GM19025 (cell line): Measurements from ENCODE around the gene SEMA4G.

Experiments used
- ATAC-seq: cut with Tn5 transposase; IDR thresholded peaks from one replicate; pipeline ENCODE4 v1.9.1; 2021; ENCODE audit warnings: mild to moderate bottlenecking, low read depth, moderate library complexity; ENCODE audit not compliant: unreplicated experiment

SEMA4G gene

GRCh38 chr10:100986952-100987684 lies 17.8 kb downstream of the SEMA4G start, which contains the start of the genes MRPL43 and TWNK:
TSS of gene MRPL43 (minus strand) at chr10:100987497. CDS start at chr10:100987443, 54 bp downstream.
TSS of gene TWNK (plus strand) at chr10:100987543. CDS start at chr10:100988211, 668 bp downstream.
- peak; percentile 84 for ATAC-seq

GRCh38 chr10:100987685-100988049 lies 18.4 kb downstream of the SEMA4G start:
- ATAC-seq: no peak

GRCh38 chr10:100988166-100988565 lies 18.9 kb downstream of the SEMA4G start:
- no peak for ATAC-seq

- ATAC-seq: no peak
Measured at GRCh38 chr10:100989088-100989487, 19.8 kb downstream of the SEMA4G start.

- ATAC-seq: no peak
Measured at GRCh38 chr10:100993986-100994708, 24.8 kb downstream of the SEMA4G start.

- ATAC-seq: no peak
Measured at GRCh38 chr10:100995181-100995580, 25.9 kb downstream of the SEMA4G start.

GRCh38 chr10:100996678-100997359 lies 27.5 kb downstream of the SEMA4G start:
- ATAC-seq: no peak

GRCh38 chr10:100997360-100998182 lies 28.3 kb downstream of the SEMA4G start:
- ATAC-seq: no peak

GRCh38 chr10:100998183-100998990 lies 29.1 kb downstream of the SEMA4G start:
- ATAC-seq: peak; percentile 26

GRCh38 chr10:100998991-100999741 lies 29.9 kb downstream of the SEMA4G start:
- ATAC-seq: peak; percentile 40

- ATAC-seq: no peak
Measured at GRCh38 chr10:100999742-101000126, 30.4 kb downstream of the SEMA4G start, which contains the start of gene LZTS2. TSS of gene LZTS2 (plus strand) at chr10:100999808. CDS start at chr10:101002539, 2,731 bp downstream.

- no peak for ATAC-seq
Measured at GRCh38 chr10:101000127-101000914, 31.0 kb downstream of the SEMA4G start.

- no peak for ATAC-seq
Measured at GRCh38 chr10:101000915-101001658, 31.8 kb downstream of the SEMA4G start.

- no peak for ATAC-seq
Measured at GRCh38 chr10:101001659-101002035, 32.3 kb downstream of the SEMA4G start.

- ATAC-seq: no peak
Measured at GRCh38 chr10:101002456-101002855, 33.2 kb downstream of the SEMA4G start.

- no peak for ATAC-seq
Measured at GRCh38 chr10:101003639-101004206, 34.4 kb downstream of the SEMA4G start.

GRCh38 chr10:101005361-101005760 lies 36.1 kb downstream of the SEMA4G start:
- ATAC-seq: no peak
